ENCODE data around the gene SEZ6L2. TPM values are rescaled to one million over a fixed set of nuclear protein-coding genes. Genes with fewer than 3 reads are reported as not detected.
"Not testable (repeated sequence)": the region's sequence is repeated elsewhere in the genome, so short reads cannot be mapped to it uniquely, and the experiment has no call there.

Gene SEZ6L2
- total RNA-seq, 1 donor from 2014 or later = 2.1 TPM

- Histone ChIP-seq H3K9ac (ENCODE audit: low read depth in 1 of 3, low read length in 3 of 3) (no peak overlapping the region), H3K36me3 (ENCODE audit: control insufficient read depth in 3 of 3, insufficient read depth in 3 of 3, low read length in 3 of 3) (no peaks in the 10 kb centered on the region), H3K27me3 (ENCODE audit: control insufficient read depth in 3 of 3, insufficient read depth in 3 of 3, low read length in 3 of 3) (peaks cover 27 to 33% (median 29%) of the 10 kb centered on the region in 3 donors), H3K9me3 (ENCODE audit: control insufficient read depth in 3 of 3, low read length in 3 of 3) (peaks cover 0 to 2% (median 0%) of the 10 kb centered on the region in 3 donors), H3K27ac (ENCODE audit: low read depth, low read length) (no peak overlapping the region), H3K4me3 (ENCODE audit: low read length in 3 of 3) (no peak overlapping the region), H3K4me1 (ENCODE audit: control insufficient read depth in 3 of 3, insufficient read depth in 3 of 3, low read length in 3 of 3) (no peaks in the 10 kb centered on the region)
Observed at GRCh38 chr16:29873319-29873718, 26.0 kb downstream of the SEZ6L2 start.

- peaks cover 14 to 20% (median 16%) of the 10 kb centered on the region in 3 donors for H3K27me3 ChIP-seq (ENCODE audit: control insufficient read depth in 3 of 3, insufficient read depth in 3 of 3, low read length in 3 of 3)
- no peaks in the 10 kb centered on the region for H3K36me3 ChIP-seq (ENCODE audit: control insufficient read depth in 3 of 3, insufficient read depth in 3 of 3, low read length in 3 of 3)
- no peaks in the 10 kb centered on the region for H3K9me3 ChIP-seq (ENCODE audit: control insufficient read depth in 3 of 3, low read length in 3 of 3)
- H3K4me1 ChIP-seq (ENCODE audit: control insufficient read depth in 3 of 3, insufficient read depth in 3 of 3, low read length in 3 of 3) = no peaks in the 10 kb centered on the region
- H3K27ac ChIP-seq (ENCODE audit: low read depth, low read length) = no peak overlapping the region
- no peak overlapping the region for H3K9ac ChIP-seq (ENCODE audit: low read depth in 1 of 3, low read length in 3 of 3)
- H3K4me3 ChIP-seq (ENCODE audit: low read length in 3 of 3) = no peak overlapping the region
Observed at GRCh38 chr16:29871822-29872546, 27.4 kb downstream of the SEZ6L2 start.

GRCh38 chr16:29869067-29869466 is 30.3 kb downstream of the SEZ6L2 start:
- H3K4me3 ChIP-seq (ENCODE audit: low read length in 3 of 3); H3K27me3 ChIP-seq (ENCODE audit: control insufficient read depth in 3 of 3, insufficient read depth in 3 of 3, low read length in 3 of 3); H3K36me3 ChIP-seq (ENCODE audit: control insufficient read depth in 3 of 3, insufficient read depth in 3 of 3, low read length in 3 of 3); H3K27ac ChIP-seq (ENCODE audit: low read depth, low read length); H3K9me3 ChIP-seq (ENCODE audit: control insufficient read depth in 3 of 3, low read length in 3 of 3); H3K9ac ChIP-seq (ENCODE audit: low read depth in 1 of 3, low read length in 3 of 3); H3K4me1 ChIP-seq (ENCODE audit: control insufficient read depth in 3 of 3, insufficient read depth in 3 of 3, low read length in 3 of 3): not testable (repeated sequence)

GRCh38 chr16:29868396-29869009 is 30.8 kb downstream of the SEZ6L2 start:
- no peak overlapping the region for H3K9ac ChIP-seq (ENCODE audit: low read depth in 1 of 3, low read length in 3 of 3)
- no peak overlapping the region for H3K4me3 ChIP-seq (ENCODE audit: low read length in 3 of 3)
- H3K27ac ChIP-seq (ENCODE audit: low read depth, low read length) = no peak overlapping the region
- H3K4me1 ChIP-seq (ENCODE audit: control insufficient read depth in 3 of 3, insufficient read depth in 3 of 3, low read length in 3 of 3) = peaks cover 3 to 4% (median 4%) of the 10 kb centered on the region in 3 donors
- H3K27me3 ChIP-seq (ENCODE audit: control insufficient read depth in 3 of 3, insufficient read depth in 3 of 3, low read length in 3 of 3) = peaks cover 0 to 6% (median 0%) of the 10 kb centered on the region in 3 donors
- H3K36me3 ChIP-seq (ENCODE audit: control insufficient read depth in 3 of 3, insufficient read depth in 3 of 3, low read length in 3 of 3) = no peaks in the 10 kb centered on the region
- no peaks in the 10 kb centered on the region for H3K9me3 ChIP-seq (ENCODE audit: control insufficient read depth in 3 of 3, low read length in 3 of 3)

GRCh38 chr16:29864205-29864604 is 35.1 kb downstream of the SEZ6L2 start:
- H3K4me3 ChIP-seq (ENCODE audit: low read length in 3 of 3) = no peak overlapping the region
- no peaks in the 10 kb centered on the region for H3K27me3 ChIP-seq (ENCODE audit: control insufficient read depth in 3 of 3, insufficient read depth in 3 of 3, low read length in 3 of 3)
- no peaks in the 10 kb centered on the region for H3K9me3 ChIP-seq (ENCODE audit: control insufficient read depth in 3 of 3, low read length in 3 of 3)
- no peak overlapping the region for H3K27ac ChIP-seq (ENCODE audit: low read depth, low read length)
- H3K4me1 ChIP-seq (ENCODE audit: control insufficient read depth in 3 of 3, insufficient read depth in 3 of 3, low read length in 3 of 3) = peaks cover 16 to 25% (median 21%) of the 10 kb centered on the region in 3 donors
- no peak overlapping the region for H3K9ac ChIP-seq (ENCODE audit: low read depth in 1 of 3, low read length in 3 of 3)
- H3K36me3 ChIP-seq (ENCODE audit: control insufficient read depth in 3 of 3, insufficient read depth in 3 of 3, low read length in 3 of 3) = peaks cover 12 to 19% (median 17%) of the 10 kb centered on the region in 3 donors

- peaks cover 16 to 25% (median 21%) of the 10 kb centered on the region in 3 donors for H3K4me1 ChIP-seq (ENCODE audit: control insufficient read depth in 3 of 3, insufficient read depth in 3 of 3, low read length in 3 of 3)
- H3K9ac ChIP-seq (ENCODE audit: low read depth in 1 of 3, low read length in 3 of 3) = peak overlapping the region in 1 of 3 donors; percentile 87
- H3K4me3 ChIP-seq (ENCODE audit: low read length in 3 of 3) = peak overlapping the region; percentile 61 to 96 (median 87)
- H3K27me3 ChIP-seq (ENCODE audit: control insufficient read depth in 3 of 3, insufficient read depth in 3 of 3, low read length in 3 of 3) = no peaks in the 10 kb centered on the region
- H3K27ac ChIP-seq (ENCODE audit: low read depth, low read length) = peak overlapping the region; percentile 88
- peaks cover 17 to 25% (median 23%) of the 10 kb centered on the region in 3 donors for H3K36me3 ChIP-seq (ENCODE audit: control insufficient read depth in 3 of 3, insufficient read depth in 3 of 3, low read length in 3 of 3)
- H3K9me3 ChIP-seq (ENCODE audit: control insufficient read depth in 3 of 3, low read length in 3 of 3) = no peaks in the 10 kb centered on the region
Observed at GRCh38 chr16:29863669-29863984, 35.7 kb downstream of the SEZ6L2 start.

GRCh38 chr16:29862884-29863668 is 36.3 kb downstream of the SEZ6L2 start, which contains the start of gene CDIPT:
Gene CDIPT, minus strand, starts transcription at chr16:29863226. Its CDS starts 369 bp downstream, at chr16:29862857.
- H3K27ac ChIP-seq (ENCODE audit: low read depth, low read length) = peak within 1 kb of the TSS; percentile 88
- H3K9ac ChIP-seq (ENCODE audit: low read depth in 1 of 3, low read length in 3 of 3) = peak within 1 kb of the TSS; percentile 87 to 96 (median 93)
- H3K36me3 ChIP-seq (ENCODE audit: control insufficient read depth in 3 of 3, insufficient read depth in 3 of 3, low read length in 3 of 3) = peaks cover 22 to 31% (median 24%) of the 10 kb centered on the region in 3 donors
- no peaks in the 10 kb centered on the region for H3K27me3 ChIP-seq (ENCODE audit: control insufficient read depth in 3 of 3, insufficient read depth in 3 of 3, low read length in 3 of 3)
- peak within 1 kb of the TSS; percentile 87 to 96 (median 93) for H3K4me3 ChIP-seq (ENCODE audit: low read length in 3 of 3)
- peaks cover 16 to 25% (median 21%) of the 10 kb centered on the region in 3 donors for H3K4me1 ChIP-seq (ENCODE audit: control insufficient read depth in 3 of 3, insufficient read depth in 3 of 3, low read length in 3 of 3)
- no peaks in the 10 kb centered on the region for H3K9me3 ChIP-seq (ENCODE audit: control insufficient read depth in 3 of 3, low read length in 3 of 3)

- no peaks in the 10 kb centered on the region for H3K27me3 ChIP-seq (ENCODE audit: control insufficient read depth in 3 of 3, insufficient read depth in 3 of 3, low read length in 3 of 3)
- no peaks in the 10 kb centered on the region for H3K9me3 ChIP-seq (ENCODE audit: control insufficient read depth in 3 of 3, low read length in 3 of 3)
- peaks cover 22 to 32% (median 24%) of the 10 kb centered on the region in 3 donors for H3K36me3 ChIP-seq (ENCODE audit: control insufficient read depth in 3 of 3, insufficient read depth in 3 of 3, low read length in 3 of 3)
- H3K27ac ChIP-seq (ENCODE audit: low read depth, low read length) = peak overlapping the region; percentile 88
- peaks cover 16 to 25% (median 21%) of the 10 kb centered on the region in 3 donors for H3K4me1 ChIP-seq (ENCODE audit: control insufficient read depth in 3 of 3, insufficient read depth in 3 of 3, low read length in 3 of 3)
- peak overlapping the region; percentile 87 to 96 (median 93) for H3K9ac ChIP-seq (ENCODE audit: low read depth in 1 of 3, low read length in 3 of 3)
- peak overlapping the region; percentile 87 to 96 (median 93) for H3K4me3 ChIP-seq (ENCODE audit: low read length in 3 of 3)
Observed at GRCh38 chr16:29862383-29862883, 36.9 kb downstream of the SEZ6L2 start.

- Histone ChIP-seq H3K4me1 (ENCODE audit: control insufficient read depth in 3 of 3, insufficient read depth in 3 of 3, low read length in 3 of 3) (peaks cover 19 to 25% (median 21%) of the 10 kb centered on the region in 3 donors), H3K4me3 (ENCODE audit: low read length in 3 of 3) (no peak overlapping the region), H3K27ac (ENCODE audit: low read depth, low read length) (no peak overlapping the region), H3K9ac (ENCODE audit: low read depth in 1 of 3, low read length in 3 of 3) (peak overlapping the region in 1 of 3 donors; percentile 16), H3K27me3 (ENCODE audit: control insufficient read depth in 3 of 3, insufficient read depth in 3 of 3, low read length in 3 of 3) (no peaks in the 10 kb centered on the region), H3K9me3 (ENCODE audit: control insufficient read depth in 3 of 3, low read length in 3 of 3) (no peaks in the 10 kb centered on the region), H3K36me3 (ENCODE audit: control insufficient read depth in 3 of 3, insufficient read depth in 3 of 3, low read length in 3 of 3) (peaks cover 22 to 32% (median 24%) of the 10 kb centered on the region in 3 donors)
Observed at GRCh38 chr16:29860218-29860617, 39.1 kb downstream of the SEZ6L2 start.

Data from skeletal muscle tissue (tissue), 4 donors.